ENCODE data around the gene ALG12. TPM values are rescaled to one million over a fixed set of nuclear protein-coding genes. Genes with fewer than 3 reads are reported as not detected.
A peak's percentile ranks its signal among the peaks of the same experiment; 100 is the strongest.

The ALG12 gene
- total RNA-seq, 1 donor from 2014 or later, result 9.9 TPM

- H3K27me3 ChIP-seq (ENCODE audit: control insufficient read depth in 3 of 3, insufficient read depth in 3 of 3, low read length in 3 of 3), result no peaks in the 10 kb centered on the region
- H3K9me3 ChIP-seq (ENCODE audit: control insufficient read depth in 3 of 3, low read length in 3 of 3), result no peaks in the 10 kb centered on the region
- H3K27ac ChIP-seq (ENCODE audit: low read depth, low read length), result no peak overlapping the region
- peaks cover 56 to 58% (median 58%) of the 10 kb centered on the region in 3 donors for H3K36me3 ChIP-seq (ENCODE audit: control insufficient read depth in 3 of 3, insufficient read depth in 3 of 3, low read length in 3 of 3)
- no peak overlapping the region for H3K4me3 ChIP-seq (ENCODE audit: low read length in 3 of 3)
- no peak overlapping the region for H3K9ac ChIP-seq (ENCODE audit: low read depth in 1 of 3, low read length in 3 of 3)
- no peaks in the 10 kb centered on the region for H3K4me1 ChIP-seq (ENCODE audit: control insufficient read depth in 3 of 3, insufficient read depth in 3 of 3, low read length in 3 of 3)
Observed at GRCh38 chr22:49905465-49905864, 12.8 kb downstream of the ALG12 start.

GRCh38 chr22:49904040-49904369 lies 14.2 kb downstream of the ALG12 start:
- H3K4me3 ChIP-seq (ENCODE audit: low read length in 3 of 3), result no peak overlapping the region
- H3K27ac ChIP-seq (ENCODE audit: low read depth, low read length), result no peak overlapping the region
- H3K4me1 ChIP-seq (ENCODE audit: control insufficient read depth in 3 of 3, insufficient read depth in 3 of 3, low read length in 3 of 3), result no peaks in the 10 kb centered on the region
- H3K36me3 ChIP-seq (ENCODE audit: control insufficient read depth in 3 of 3, insufficient read depth in 3 of 3, low read length in 3 of 3), result peaks cover 55 to 63% (median 62%) of the 10 kb centered on the region in 3 donors
- H3K9me3 ChIP-seq (ENCODE audit: control insufficient read depth in 3 of 3, low read length in 3 of 3), result no peaks in the 10 kb centered on the region
- H3K9ac ChIP-seq (ENCODE audit: low read depth in 1 of 3, low read length in 3 of 3), result no peak overlapping the region
- no peaks in the 10 kb centered on the region for H3K27me3 ChIP-seq (ENCODE audit: control insufficient read depth in 3 of 3, insufficient read depth in 3 of 3, low read length in 3 of 3)

- H3K9ac ChIP-seq (ENCODE audit: low read depth in 1 of 3, low read length in 3 of 3), result no peak overlapping the region
- no peak overlapping the region for H3K4me3 ChIP-seq (ENCODE audit: low read length in 3 of 3)
- H3K36me3 ChIP-seq (ENCODE audit: control insufficient read depth in 3 of 3, insufficient read depth in 3 of 3, low read length in 3 of 3), result peaks cover 53 to 62% (median 60%) of the 10 kb centered on the region in 3 donors
- no peak overlapping the region for H3K27ac ChIP-seq (ENCODE audit: low read depth, low read length)
- no peaks in the 10 kb centered on the region for H3K4me1 ChIP-seq (ENCODE audit: control insufficient read depth in 3 of 3, insufficient read depth in 3 of 3, low read length in 3 of 3)
- no peaks in the 10 kb centered on the region for H3K27me3 ChIP-seq (ENCODE audit: control insufficient read depth in 3 of 3, insufficient read depth in 3 of 3, low read length in 3 of 3)
- H3K9me3 ChIP-seq (ENCODE audit: control insufficient read depth in 3 of 3, low read length in 3 of 3), result no peaks in the 10 kb centered on the region
Observed at GRCh38 chr22:49903322-49904039, 14.8 kb downstream of the ALG12 start.

- Histone ChIP-seq H3K4me3 (ENCODE audit: low read length in 3 of 3) (peak overlapping the region in 1 of 3 donors; percentile 3), H3K27me3 (ENCODE audit: control insufficient read depth in 3 of 3, insufficient read depth in 3 of 3, low read length in 3 of 3) (no peaks in the 10 kb centered on the region), H3K9ac (ENCODE audit: low read depth in 1 of 3, low read length in 3 of 3) (no peak overlapping the region), H3K9me3 (ENCODE audit: control insufficient read depth in 3 of 3, low read length in 3 of 3) (no peaks in the 10 kb centered on the region), H3K27ac (ENCODE audit: low read depth, low read length) (no peak overlapping the region), H3K4me1 (ENCODE audit: control insufficient read depth in 3 of 3, insufficient read depth in 3 of 3, low read length in 3 of 3) (no peaks in the 10 kb centered on the region), H3K36me3 (ENCODE audit: control insufficient read depth in 3 of 3, insufficient read depth in 3 of 3, low read length in 3 of 3) (peaks cover 43 to 48% (median 47%) of the 10 kb centered on the region in 3 donors)
Observed at GRCh38 chr22:49901457-49901856, 16.8 kb downstream of the ALG12 start.

GRCh38 chr22:49900441-49901230 lies 17.6 kb downstream of the ALG12 start:
- H3K9me3 ChIP-seq (ENCODE audit: control insufficient read depth in 3 of 3, low read length in 3 of 3), result no peaks in the 10 kb centered on the region
- no peaks in the 10 kb centered on the region for H3K4me1 ChIP-seq (ENCODE audit: control insufficient read depth in 3 of 3, insufficient read depth in 3 of 3, low read length in 3 of 3)
- no peak overlapping the region for H3K9ac ChIP-seq (ENCODE audit: low read depth in 1 of 3, low read length in 3 of 3)
- H3K27me3 ChIP-seq (ENCODE audit: control insufficient read depth in 3 of 3, insufficient read depth in 3 of 3, low read length in 3 of 3), result no peaks in the 10 kb centered on the region
- H3K36me3 ChIP-seq (ENCODE audit: control insufficient read depth in 3 of 3, insufficient read depth in 3 of 3, low read length in 3 of 3), result peaks cover 41 to 48% (median 47%) of the 10 kb centered on the region in 3 donors
- no peak overlapping the region for H3K4me3 ChIP-seq (ENCODE audit: low read length in 3 of 3)
- H3K27ac ChIP-seq (ENCODE audit: low read depth, low read length), result no peak overlapping the region

- Histone ChIP-seq H3K9me3 (ENCODE audit: control insufficient read depth in 3 of 3, low read length in 3 of 3) (peaks cover 0 to 2% (median 0%) of the 10 kb centered on the region in 3 donors), H3K27me3 (ENCODE audit: control insufficient read depth in 3 of 3, insufficient read depth in 3 of 3, low read length in 3 of 3) (no peaks in the 10 kb centered on the region), H3K27ac (ENCODE audit: low read depth, low read length) (no peak overlapping the region), H3K9ac (ENCODE audit: low read depth in 1 of 3, low read length in 3 of 3) (no peak overlapping the region), H3K36me3 (ENCODE audit: control insufficient read depth in 3 of 3, insufficient read depth in 3 of 3, low read length in 3 of 3) (peaks cover 34 to 48% (median 44%) of the 10 kb centered on the region in 3 donors), H3K4me3 (ENCODE audit: low read length in 3 of 3) (no peak overlapping the region), H3K4me1 (ENCODE audit: control insufficient read depth in 3 of 3, insufficient read depth in 3 of 3, low read length in 3 of 3) (no peaks in the 10 kb centered on the region)
Observed at GRCh38 chr22:49899530-49899929, 18.7 kb downstream of the ALG12 start.

GRCh38 chr22:49897015-49897684 lies 21.1 kb downstream of the ALG12 start:
- H3K27ac ChIP-seq (ENCODE audit: low read depth, low read length), result no peak overlapping the region
- peaks cover 7 to 11% (median 9%) of the 10 kb centered on the region in 3 donors for H3K4me1 ChIP-seq (ENCODE audit: control insufficient read depth in 3 of 3, insufficient read depth in 3 of 3, low read length in 3 of 3)
- H3K9me3 ChIP-seq (ENCODE audit: control insufficient read depth in 3 of 3, low read length in 3 of 3), result peaks cover 0 to 2% (median 0%) of the 10 kb centered on the region in 3 donors
- H3K4me3 ChIP-seq (ENCODE audit: low read length in 3 of 3), result no peak overlapping the region
- peaks cover 22 to 28% (median 26%) of the 10 kb centered on the region in 3 donors for H3K36me3 ChIP-seq (ENCODE audit: control insufficient read depth in 3 of 3, insufficient read depth in 3 of 3, low read length in 3 of 3)
- H3K27me3 ChIP-seq (ENCODE audit: control insufficient read depth in 3 of 3, insufficient read depth in 3 of 3, low read length in 3 of 3), result no peaks in the 10 kb centered on the region
- H3K9ac ChIP-seq (ENCODE audit: low read depth in 1 of 3, low read length in 3 of 3), result no peak overlapping the region

- H3K36me3 ChIP-seq (ENCODE audit: control insufficient read depth in 3 of 3, insufficient read depth in 3 of 3, low read length in 3 of 3), result peaks cover 14 to 19% (median 17%) of the 10 kb centered on the region in 3 donors
- H3K27me3 ChIP-seq (ENCODE audit: control insufficient read depth in 3 of 3, insufficient read depth in 3 of 3, low read length in 3 of 3), result no peaks in the 10 kb centered on the region
- no peak overlapping the region for H3K9ac ChIP-seq (ENCODE audit: low read depth in 1 of 3, low read length in 3 of 3)
- H3K4me3 ChIP-seq (ENCODE audit: low read length in 3 of 3), result no peak overlapping the region
- peaks cover 0 to 3% (median 0%) of the 10 kb centered on the region in 3 donors for H3K9me3 ChIP-seq (ENCODE audit: control insufficient read depth in 3 of 3, low read length in 3 of 3)
- no peak overlapping the region for H3K27ac ChIP-seq (ENCODE audit: low read depth, low read length)
- peaks cover 7 to 12% (median 9%) of the 10 kb centered on the region in 3 donors for H3K4me1 ChIP-seq (ENCODE audit: control insufficient read depth in 3 of 3, insufficient read depth in 3 of 3, low read length in 3 of 3)
Observed at GRCh38 chr22:49896201-49896600, 22.0 kb downstream of the ALG12 start.

- no peaks in the 10 kb centered on the region for H3K27me3 ChIP-seq (ENCODE audit: control insufficient read depth in 3 of 3, insufficient read depth in 3 of 3, low read length in 3 of 3)
- H3K4me3 ChIP-seq (ENCODE audit: low read length in 3 of 3), result no peak overlapping the region
- H3K9ac ChIP-seq (ENCODE audit: low read depth in 1 of 3, low read length in 3 of 3), result no peak overlapping the region
- peaks cover 7 to 12% (median 9%) of the 10 kb centered on the region in 3 donors for H3K4me1 ChIP-seq (ENCODE audit: control insufficient read depth in 3 of 3, insufficient read depth in 3 of 3, low read length in 3 of 3)
- peaks cover 0 to 4% (median 0%) of the 10 kb centered on the region in 3 donors for H3K9me3 ChIP-seq (ENCODE audit: control insufficient read depth in 3 of 3, low read length in 3 of 3)
- H3K36me3 ChIP-seq (ENCODE audit: control insufficient read depth in 3 of 3, insufficient read depth in 3 of 3, low read length in 3 of 3), result peaks cover 1 to 4% (median 2%) of the 10 kb centered on the region in 3 donors
- H3K27ac ChIP-seq (ENCODE audit: low read depth, low read length), result no peak overlapping the region
Observed at GRCh38 chr22:49894322-49895054, 23.8 kb downstream of the ALG12 start.
